HG03439 (cell line): Measurements from ENCODE around the gene VDAC1.
"Not testable (repeated sequence)": the region's sequence is repeated elsewhere in the genome, so short reads cannot be mapped to it uniquely, and the experiment has no call there.

ENCODE experiments used
- ATAC-seq: cut with Tn5 transposase; IDR thresholded peaks from one replicate; pipeline ENCODE4 v1.9.1; 2021; ENCODE audit warnings: mild to moderate bottlenecking, moderate library complexity; ENCODE audit not compliant: unreplicated experiment

The VDAC1 gene

GRCh38 chr5:133944263-133945185, 60.3 kb downstream of the VDAC1 start:
- no peak for ATAC-seq

- ATAC-seq, result no peak
Observed at GRCh38 chr5:133943475-133943817, 61.3 kb downstream of the VDAC1 start.

GRCh38 chr5:133942614-133943474, 61.9 kb downstream of the VDAC1 start:
- ATAC-seq, result no peak

- no peak for ATAC-seq
Observed at GRCh38 chr5:133941456-133942196, 63.1 kb downstream of the VDAC1 start.

- ATAC-seq, result no peak
Observed at GRCh38 chr5:133939668-133940067, 65.1 kb downstream of the VDAC1 start.

- ATAC-seq, result no peak
Observed at GRCh38 chr5:133938929-133939328, 65.8 kb downstream of the VDAC1 start.

- no peak for ATAC-seq
Observed at GRCh38 chr5:133938039-133938821, 66.5 kb downstream of the VDAC1 start.

GRCh38 chr5:133937628-133938027, 67.1 kb downstream of the VDAC1 start:
- not testable (repeated sequence) for ATAC-seq

- no peak for ATAC-seq
Observed at GRCh38 chr5:133936651-133937015, 68.1 kb downstream of the VDAC1 start.

- ATAC-seq, result not testable (repeated sequence)
Observed at GRCh38 chr5:133935991-133936650, 68.7 kb downstream of the VDAC1 start.

- ATAC-seq, result no peak
Observed at GRCh38 chr5:133935667-133935940, 69.2 kb downstream of the VDAC1 start.

- ATAC-seq, result no peak
Observed at GRCh38 chr5:133934822-133935666, 69.7 kb downstream of the VDAC1 start.

- ATAC-seq, result no peak
Observed at GRCh38 chr5:133934311-133934710, 70.5 kb downstream of the VDAC1 start.

GRCh38 chr5:133933670-133934295, 71.0 kb downstream of the VDAC1 start:
- no peak for ATAC-seq

GRCh38 chr5:133933169-133933509, 71.6 kb downstream of the VDAC1 start:
- no peak for ATAC-seq

- no peak for ATAC-seq
Observed at GRCh38 chr5:133932441-133933168, 72.2 kb downstream of the VDAC1 start.

- no peak for ATAC-seq
Observed at GRCh38 chr5:133931546-133931945, 73.2 kb downstream of the VDAC1 start.

- ATAC-seq, result no peak
Observed at GRCh38 chr5:133930813-133931090, 74.0 kb downstream of the VDAC1 start.
